Gastrocnemius medialis (tissue), 4 donors: ENCODE measurements around the gene C17orf75. TPM values are rescaled to one million over a fixed set of nuclear protein-coding genes. Genes with fewer than 3 reads are reported as not detected.

Experiments used
- ATAC-seq, 2 donors: fragments of 150-250 bp; one replicate each; pipeline ENCODE4 v1.9.1; 2016
- DNase-seq, 2 donors: peaks; one replicate each; pipeline ENCODE4 v3.0.0-alpha.2; 2019
- H3K27ac ChIP-seq, 4 donors: fragments of 200-600 bp; sonication (generic); 1 replicate in 1 of 4; 2 replicates in 3 of 4; pipeline ENCODE4 v1.5.1; 2016 to 2018; ENCODE audit warnings: mild to moderate bottlenecking in 2 of 4, moderate library complexity in 1 of 4
- H3K27me3 ChIP-seq, 3 donors: fragments of 200-600 bp; sonication (generic) in 2 of 3; 1 replicate in 1 of 3; 2 replicates in 2 of 3; pipeline versions ENCODE4 v1.5.1 to v1.6.0; 2016 to 2019; ENCODE audit warnings: mild to moderate bottlenecking in 1 of 3, moderate library complexity in 1 of 3
- H3K36me3 ChIP-seq, 2 donors: fragments of 200-600 bp; sonication (generic) in 1 of 2; one replicate each; pipeline ENCODE4 v1.5.1; 2017 to 2018
- H3K4me1 ChIP-seq, 2 donors: fragments of 200-600 bp; sonication (generic) in 1 of 2; one replicate each; pipeline ENCODE4 v1.5.1; 2016 to 2017; ENCODE audit warnings: mild to moderate bottlenecking in 2 of 2
- H3K4me3 ChIP-seq, 4 donors: fragments of 200-600 bp; sonication (generic) in 3 of 4; 1 replicate in 1 of 4; 2 replicates in 3 of 4; pipeline ENCODE4 v1.5.1; 2016 to 2019; ENCODE audit warnings: mild to moderate bottlenecking in 2 of 4
- H3K9me3 ChIP-seq, 3 donors: fragments of 200-600 bp; sonication (generic) in 2 of 3; 1 replicate in 1 of 3; 2 replicates in 2 of 3; pipeline ENCODE4 v1.5.1; 2016 to 2019
- POLR2A ChIP-seq, 2 donors: fragments of 450-650 bp; IDR thresholded peaks; one replicate each; pipeline ENCODE4 v1.6.1; 2017; ENCODE audit warnings: antibody characterized with exemption in 2 of 2, mild to moderate bottlenecking in 2 of 2, moderate library complexity in 2 of 2
- in situ Hi-C, 4 donors: fragments of 200-750 bp; cut with MboI; loops; one replicate each; pipeline versions ENCODE4 v1.15.0 to v1.8.0; 2017; ENCODE audit warnings: low sequenced_read_pairs in 4 of 4
- intact Hi-C: fragments of 100-400 bp; cut with DNase I; formaldehyde crosslinking; loops from one replicate; pipeline ENCODE4 v1.15.1; 2023; ENCODE audit warnings: low total_unique reads
- total RNA-seq, 4 donors: library from RNA; depleted of rRNA; stranded (reverse); fragments of >200 nt; gene quantifications; one replicate each; pipeline versions ENCODE4 v1.1.0 to v1.2.3, GENCODE V29; 2016
- TF ChIP-seq, protein P1 (sequence below), 5 experiments: fragments of 450-650 bp in 3 of 5; fragments of 200-600 bp in 2 of 5; sonication (generic) in 2 of 5; IDR thresholded peaks in 4 of 5; conservative IDR thresholded peaks in 1 of 5; 1 replicate in 4 of 5; 2 replicates in 1 of 5; pipeline ENCODE4 v1.5.1; 2016 to 2019; ENCODE audit warnings: antibody characterized with exemption in 5 of 5, mild to moderate bottlenecking in 3 of 5, moderate library complexity in 3 of 5

C17orf75 gene
- total RNA-seq, 4 donors from 2014 or later: 4.1 to 8.9 (median 7.7) TPM

DNA sequence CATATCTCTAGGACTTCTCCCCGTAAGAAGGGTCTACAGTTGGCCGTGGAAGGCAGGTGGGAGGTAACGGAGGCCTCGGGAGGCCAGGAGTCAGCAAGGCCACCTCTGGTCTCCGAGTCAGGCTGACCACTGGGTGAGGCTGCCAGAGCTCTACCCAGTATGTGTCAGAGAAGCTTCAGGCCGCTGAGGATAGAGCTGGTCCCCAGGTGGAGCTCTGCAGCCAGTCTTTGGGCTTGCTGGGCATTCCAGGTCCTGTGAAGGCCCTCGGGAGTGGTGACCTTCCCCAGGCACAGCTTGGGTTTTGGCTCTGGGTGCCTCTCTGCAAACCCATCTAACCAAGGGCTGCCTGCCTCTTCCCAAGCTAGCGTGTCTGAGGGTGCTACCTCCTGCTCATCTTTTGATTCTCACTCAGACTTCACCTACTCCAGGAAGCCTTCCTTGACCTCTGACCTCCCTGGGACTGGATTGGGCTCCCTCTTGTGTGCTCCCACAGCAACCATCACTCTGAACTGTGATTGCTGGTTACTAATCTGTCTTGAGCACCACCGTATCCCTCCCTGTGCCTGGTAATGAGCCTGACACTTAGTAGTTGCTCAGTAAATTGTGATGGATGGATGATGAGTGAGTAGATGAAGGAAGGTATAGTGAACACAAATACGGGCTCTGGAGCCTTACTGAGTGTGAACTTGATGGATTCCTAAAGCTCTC lies 54.0 kb downstream of the C17orf75 start:
- in situ Hi-C loops (no loop called here), intact Hi-C loops (no loop called here)
- Histone ChIP-seq H3K27ac (no peak overlapping the region), H3K4me3 (no peak overlapping the region), H3K9me3 (no peaks in the 10 kb centered on the region), H3K36me3 (no peaks in the 10 kb centered on the region), H3K27me3 (no peaks in the 10 kb centered on the region), H3K4me1 (no peaks in the 10 kb centered on the region)
- DNase-seq (no peak), ATAC-seq (no peak)
- TF ChIP-seq POLR2A (IDR thresholded peaks at IDR 0.05): no peak

GRCh38 chr17:32286518-32286900 lies 55.5 kb downstream of the C17orf75 start:
- in situ Hi-C loops (no loop called here), intact Hi-C loops (no loop called here)

GRCh38 chr17:32285746-32286517 lies 56.0 kb downstream of the C17orf75 start:
- TF ChIP-seq, protein P1, sequence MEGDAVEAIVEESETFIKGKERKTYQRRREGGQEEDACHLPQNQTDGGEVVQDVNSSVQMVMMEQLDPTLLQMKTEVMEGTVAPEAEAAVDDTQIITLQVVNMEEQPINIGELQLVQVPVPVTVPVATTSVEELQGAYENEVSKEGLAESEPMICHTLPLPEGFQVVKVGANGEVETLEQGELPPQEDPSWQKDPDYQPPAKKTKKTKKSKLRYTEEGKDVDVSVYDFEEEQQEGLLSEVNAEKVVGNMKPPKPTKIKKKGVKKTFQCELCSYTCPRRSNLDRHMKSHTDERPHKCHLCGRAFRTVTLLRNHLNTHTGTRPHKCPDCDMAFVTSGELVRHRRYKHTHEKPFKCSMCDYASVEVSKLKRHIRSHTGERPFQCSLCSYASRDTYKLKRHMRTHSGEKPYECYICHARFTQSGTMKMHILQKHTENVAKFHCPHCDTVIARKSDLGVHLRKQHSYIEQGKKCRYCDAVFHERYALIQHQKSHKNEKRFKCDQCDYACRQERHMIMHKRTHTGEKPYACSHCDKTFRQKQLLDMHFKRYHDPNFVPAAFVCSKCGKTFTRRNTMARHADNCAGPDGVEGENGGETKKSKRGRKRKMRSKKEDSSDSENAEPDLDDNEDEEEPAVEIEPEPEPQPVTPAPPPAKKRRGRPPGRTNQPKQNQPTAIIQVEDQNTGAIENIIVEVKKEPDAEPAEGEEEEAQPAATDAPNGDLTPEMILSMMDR (IDR thresholded peaks at IDR 0.05 in 4 of 5, conservative IDR thresholded peaks at IDR 0.05 in 1 of 5): no peak
- no peak for TF ChIP-seq POLR2A (IDR thresholded peaks at IDR 0.05)
- DNase-seq: no peak
- H3K4me1 ChIP-seq: no peaks in the 10 kb centered on the region
- no peaks in the 10 kb centered on the region for H3K9me3 ChIP-seq
- H3K36me3 ChIP-seq: no peaks in the 10 kb centered on the region
- no peak overlapping the region for H3K4me3 ChIP-seq
- intact Hi-C loops (no loop called here), in situ Hi-C loops (no loop called here)
- no peak for ATAC-seq
- H3K27me3 ChIP-seq: no peaks in the 10 kb centered on the region
- H3K27ac ChIP-seq: no peak overlapping the region

More at GRCh38 chr17:32286518-32286900, 55.5 kb downstream of the C17orf75 start:
- Histone ChIP-seq H3K36me3 (no peaks in the 10 kb centered on the region), H3K9me3 (no peaks in the 10 kb centered on the region), H3K27me3 (no peaks in the 10 kb centered on the region), H3K27ac (no peak overlapping the region), H3K4me1 (no peaks in the 10 kb centered on the region), H3K4me3 (no peak overlapping the region)
- no peak for DNase-seq
- TF ChIP-seq, protein P1 (IDR thresholded peaks at IDR 0.05 in 4 of 5, conservative IDR thresholded peaks at IDR 0.05 in 1 of 5): no peak
- TF ChIP-seq POLR2A (IDR thresholded peaks at IDR 0.05): no peak
- ATAC-seq: no peak

DNA sequence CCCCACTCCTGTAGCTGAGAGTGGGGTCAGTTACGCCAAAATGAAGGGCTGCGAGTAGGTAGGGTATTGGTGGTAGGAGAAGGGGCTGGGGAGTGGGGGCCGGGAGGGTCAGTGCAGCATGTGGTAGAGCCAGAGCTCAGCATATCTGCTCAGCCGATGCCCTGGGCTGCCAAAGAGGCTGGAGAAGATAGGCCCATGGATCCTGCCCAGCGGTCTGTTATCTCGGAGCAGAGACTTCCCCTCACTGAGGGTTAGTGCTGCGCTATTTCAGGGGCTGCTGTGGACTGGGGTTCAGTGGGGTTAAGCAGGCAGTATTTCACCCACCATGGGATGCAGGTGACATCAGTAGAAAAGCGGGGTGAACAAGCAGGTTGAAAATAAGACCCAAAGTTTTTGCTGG lies 56.7 kb downstream of the C17orf75 start:
- H3K4me1 ChIP-seq: no peaks in the 10 kb centered on the region
- no peak for DNase-seq
- H3K36me3 ChIP-seq: no peaks in the 10 kb centered on the region
- in situ Hi-C loops: no loop called here
- intact Hi-C loops: no loop called here
- H3K9me3 ChIP-seq: no peaks in the 10 kb centered on the region
- H3K27ac ChIP-seq: no peak overlapping the region
- no peak for ATAC-seq
- no peaks in the 10 kb centered on the region for H3K27me3 ChIP-seq
- H3K4me3 ChIP-seq: no peak overlapping the region
- TF ChIP-seq POLR2A (IDR thresholded peaks at IDR 0.05): no peak
- TF ChIP-seq, protein P1 (IDR thresholded peaks at IDR 0.05 in 4 of 5, conservative IDR thresholded peaks at IDR 0.05 in 1 of 5): no peak

GRCh38 chr17:32283745-32284201 lies 58.2 kb downstream of the C17orf75 start:
- no peak for ATAC-seq
- no peak overlapping the region for H3K4me3 ChIP-seq
- TF ChIP-seq, protein P1 (IDR thresholded peaks at IDR 0.05 in 4 of 5, conservative IDR thresholded peaks at IDR 0.05 in 1 of 5): no peak
- no peak for TF ChIP-seq POLR2A (IDR thresholded peaks at IDR 0.05)
- H3K4me1 ChIP-seq: no peaks in the 10 kb centered on the region
- no peak overlapping the region for H3K27ac ChIP-seq
- H3K9me3 ChIP-seq: no peaks in the 10 kb centered on the region
- H3K36me3 ChIP-seq: no peaks in the 10 kb centered on the region
- intact Hi-C loops: no loop called here
- in situ Hi-C loops: no loop called here
- no peak for DNase-seq
- no peaks in the 10 kb centered on the region for H3K27me3 ChIP-seq
